ENCODE data around the gene ZNF280D. TPM values are rescaled to one million over a fixed set of nuclear protein-coding genes. Genes with fewer than 3 reads are reported as not detected.

Gene ZNF280D
- total and polyA plus RNA-seq, 2 of the 13 experiments (the other 11 are each of a cell fraction or from before 2014, with no cell fraction given), result 7.1 to 11.9 TPM

DNA sequence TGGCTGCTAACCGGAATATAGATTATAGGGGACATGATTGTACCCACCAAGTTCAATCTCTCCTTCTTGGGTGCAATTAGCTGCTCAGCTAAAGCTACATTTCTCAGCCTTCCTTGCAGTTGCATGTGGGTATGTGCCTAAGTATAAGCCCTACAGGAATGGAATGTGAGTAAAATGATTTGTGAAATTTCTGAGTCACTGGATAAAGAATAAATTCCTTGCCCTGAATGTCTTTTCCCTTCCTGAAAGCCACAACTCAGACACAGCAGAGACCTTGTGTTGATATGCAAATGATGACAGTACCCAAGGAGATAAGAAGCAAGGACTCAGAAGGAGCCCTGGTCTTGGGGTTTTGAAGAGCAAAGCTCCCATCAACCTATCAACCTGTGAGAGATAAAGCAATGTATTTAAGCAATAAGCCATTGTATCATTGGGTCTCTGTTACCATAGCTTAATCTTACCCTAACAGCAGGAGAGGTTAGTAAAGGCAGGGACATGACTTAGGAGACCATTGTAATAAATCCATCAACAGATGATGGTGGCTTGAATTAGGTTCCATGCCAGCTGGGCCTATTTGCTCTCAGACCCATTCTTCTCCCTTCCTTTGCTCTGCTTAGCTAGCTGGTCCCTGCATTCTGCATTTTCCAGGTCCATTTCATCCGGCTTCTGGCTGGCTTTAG is 25.6 kb upstream of the ZNF280D start:
- Histone ChIP-seq H3K9me3 (ENCODE audit: low read length) (no peaks in the 10 kb centered on the region), H3K9ac (ENCODE audit: insufficient read depth, low read depth, low read length) (no peak overlapping the region), H4K20me1 (ENCODE audit: insufficient read depth, low read length) (no peaks in the 10 kb centered on the region), H3K79me2 (ENCODE audit: insufficient read depth, low read length) (no peaks in the 10 kb centered on the region), H3K36me3 (replicated peaks in 1 of 2; ENCODE audit: control insufficient read depth in 1 of 2, insufficient read depth in 2 of 2, low read length in 2 of 2) (no peaks in the 10 kb centered on the region), H3K4me2 (ENCODE audit: low read depth, low read length) (no peak overlapping the region), H3K27ac (ENCODE audit: extremely low read length, insufficient read depth, low read length) (no peak overlapping the region), H2AFZ (ENCODE audit: low read length) (no peak overlapping the region), H3K4me3 (replicated peaks in 1 of 3; ENCODE audit: insufficient read depth in 1 of 3, low read depth in 2 of 3, low read length in 3 of 3) (no peak overlapping the region), H3K4me1 (ENCODE audit: insufficient read depth, low read length) (no peaks in the 10 kb centered on the region), H3K27me3 (ENCODE audit: control insufficient read depth in 1 of 2, insufficient read depth in 2 of 2, low read length in 2 of 2) (no peaks in the 10 kb centered on the region)
- in situ Hi-C loops (cut with HindIII; ENCODE audit: extremely low pct_ligation_motif_present, low pct_unique_long_range_greater_than_20kb), result no loop called here
- ChIA-PET CTCF (ENCODE audit: low intra/inter-chr PET ratio, low total read pairs) (no interaction called here), POLR2A (no interaction called here)
- BruUV-seq (replicated peaks), result no TSS peak
- no peak for ATAC-seq
- no peak for DNase-seq (ENCODE audit: low spot score)
- no peak for FAIRE-seq
- intact Hi-C loops (cut with micrococcal nuclease; ENCODE audit: unreplicated experiment), result no loop called here
- WGBS (ENCODE audit: low lambda C conversion rate), result 6% methylated on average over 2 of the region's 2 CpGs
- TF ChIP-seq ZNF101 (CRISPR knock-in tag; IDR thresholded peaks at IDR 0.05; ENCODE audit: borderline replicate concordance, low read depth) (no peak), POLR2A (IDR thresholded peaks at IDR 0.05; ENCODE audit: insufficient read depth in 1 of 2, low read depth in 2 of 2, low read length in 2 of 2) (no peak), BORCS8-MEF2B (CRISPR knock-in tag; IDR thresholded peaks at IDR 0.05) (no peak), GZF1 (CRISPR knock-in tag; IDR thresholded peaks at IDR 0.05) (no peak), KAT2B (IDR thresholded peaks at IDR 0.05; ENCODE audit: borderline replicate concordance, low read depth, low read length) (no peak), ZMYM4 (CRISPR knock-in tag; IDR thresholded peaks at IDR 0.05) (no peak), MEIS1 (CRISPR knock-in tag; IDR thresholded peaks at IDR 0.05; ENCODE audit: borderline replicate concordance) (no peak), FOXP1 (IDR thresholded peaks at IDR 0.05) (no peak), FOXP1 (CRISPR knock-in tag; IDR thresholded peaks at IDR 0.05) (no peak), U2AF2 (IDR thresholded peaks at IDR 0.05; ENCODE audit: low read depth, low read length) (no peak), ZNF510 (CRISPR knock-in tag; IDR thresholded peaks at IDR 0.05; ENCODE audit: low read depth) (no peak)
- TF ChIP-seq, protein P1, sequence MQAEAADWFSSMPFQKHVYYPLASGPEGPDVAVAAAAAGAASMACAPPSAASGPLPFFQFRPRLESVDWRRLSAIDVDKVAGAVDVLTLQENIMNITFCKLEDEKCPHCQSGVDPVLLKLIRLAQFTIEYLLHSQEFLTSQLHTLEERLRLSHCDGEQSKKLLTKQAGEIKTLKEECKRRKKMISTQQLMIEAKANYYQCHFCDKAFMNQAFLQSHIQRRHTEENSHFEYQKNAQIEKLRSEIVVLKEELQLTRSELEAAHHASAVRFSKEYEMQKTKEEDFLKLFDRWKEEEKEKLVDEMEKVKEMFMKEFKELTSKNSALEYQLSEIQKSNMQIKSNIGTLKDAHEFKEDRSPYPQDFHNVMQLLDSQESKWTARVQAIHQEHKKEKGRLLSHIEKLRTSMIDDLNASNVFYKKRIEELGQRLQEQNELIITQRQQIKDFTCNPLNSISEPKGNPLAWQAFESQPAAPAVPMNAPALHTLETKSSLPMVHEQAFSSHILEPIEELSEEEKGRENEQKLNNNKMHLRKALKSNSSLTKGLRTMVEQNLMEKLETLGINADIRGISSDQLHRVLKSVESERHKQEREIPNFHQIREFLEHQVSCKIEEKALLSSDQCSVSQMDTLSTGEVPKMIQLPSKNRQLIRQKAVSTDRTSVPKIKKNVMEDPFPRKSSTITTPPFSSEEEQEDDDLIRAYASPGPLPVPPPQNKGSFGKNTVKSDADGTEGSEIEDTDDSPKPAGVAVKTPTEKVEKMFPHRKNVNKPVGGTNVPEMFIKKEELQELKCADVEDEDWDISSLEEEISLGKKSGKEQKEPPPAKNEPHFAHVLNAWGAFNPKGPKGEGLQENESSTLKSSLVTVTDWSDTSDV (CRISPR knock-in tag; IDR thresholded peaks at IDR 0.05), result no peak
- TF ChIP-seq, protein P2, sequence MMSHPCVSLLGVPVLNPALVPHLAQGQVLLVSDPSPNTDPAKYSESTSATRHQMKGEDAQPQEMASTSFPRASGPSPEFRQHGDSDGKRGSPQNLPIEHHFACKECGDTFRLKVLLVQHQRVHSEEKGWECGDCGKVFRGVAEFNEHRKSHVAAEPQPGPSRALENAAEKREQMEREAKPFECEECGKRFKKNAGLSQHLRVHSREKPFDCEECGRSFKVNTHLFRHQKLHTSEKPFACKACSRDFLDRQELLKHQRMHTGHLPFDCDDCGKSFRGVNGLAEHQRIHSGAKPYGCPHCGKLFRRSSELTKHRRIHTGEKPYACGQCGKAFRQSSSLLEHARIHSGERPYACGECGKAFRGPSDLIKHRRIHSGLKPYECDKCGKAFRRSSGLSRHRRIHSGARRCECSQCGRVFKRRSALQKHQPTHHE (CRISPR knock-in tag; IDR thresholded peaks at IDR 0.05; ENCODE audit: borderline replicate concordance), result no peak
- TF ChIP-seq, protein P3, sequence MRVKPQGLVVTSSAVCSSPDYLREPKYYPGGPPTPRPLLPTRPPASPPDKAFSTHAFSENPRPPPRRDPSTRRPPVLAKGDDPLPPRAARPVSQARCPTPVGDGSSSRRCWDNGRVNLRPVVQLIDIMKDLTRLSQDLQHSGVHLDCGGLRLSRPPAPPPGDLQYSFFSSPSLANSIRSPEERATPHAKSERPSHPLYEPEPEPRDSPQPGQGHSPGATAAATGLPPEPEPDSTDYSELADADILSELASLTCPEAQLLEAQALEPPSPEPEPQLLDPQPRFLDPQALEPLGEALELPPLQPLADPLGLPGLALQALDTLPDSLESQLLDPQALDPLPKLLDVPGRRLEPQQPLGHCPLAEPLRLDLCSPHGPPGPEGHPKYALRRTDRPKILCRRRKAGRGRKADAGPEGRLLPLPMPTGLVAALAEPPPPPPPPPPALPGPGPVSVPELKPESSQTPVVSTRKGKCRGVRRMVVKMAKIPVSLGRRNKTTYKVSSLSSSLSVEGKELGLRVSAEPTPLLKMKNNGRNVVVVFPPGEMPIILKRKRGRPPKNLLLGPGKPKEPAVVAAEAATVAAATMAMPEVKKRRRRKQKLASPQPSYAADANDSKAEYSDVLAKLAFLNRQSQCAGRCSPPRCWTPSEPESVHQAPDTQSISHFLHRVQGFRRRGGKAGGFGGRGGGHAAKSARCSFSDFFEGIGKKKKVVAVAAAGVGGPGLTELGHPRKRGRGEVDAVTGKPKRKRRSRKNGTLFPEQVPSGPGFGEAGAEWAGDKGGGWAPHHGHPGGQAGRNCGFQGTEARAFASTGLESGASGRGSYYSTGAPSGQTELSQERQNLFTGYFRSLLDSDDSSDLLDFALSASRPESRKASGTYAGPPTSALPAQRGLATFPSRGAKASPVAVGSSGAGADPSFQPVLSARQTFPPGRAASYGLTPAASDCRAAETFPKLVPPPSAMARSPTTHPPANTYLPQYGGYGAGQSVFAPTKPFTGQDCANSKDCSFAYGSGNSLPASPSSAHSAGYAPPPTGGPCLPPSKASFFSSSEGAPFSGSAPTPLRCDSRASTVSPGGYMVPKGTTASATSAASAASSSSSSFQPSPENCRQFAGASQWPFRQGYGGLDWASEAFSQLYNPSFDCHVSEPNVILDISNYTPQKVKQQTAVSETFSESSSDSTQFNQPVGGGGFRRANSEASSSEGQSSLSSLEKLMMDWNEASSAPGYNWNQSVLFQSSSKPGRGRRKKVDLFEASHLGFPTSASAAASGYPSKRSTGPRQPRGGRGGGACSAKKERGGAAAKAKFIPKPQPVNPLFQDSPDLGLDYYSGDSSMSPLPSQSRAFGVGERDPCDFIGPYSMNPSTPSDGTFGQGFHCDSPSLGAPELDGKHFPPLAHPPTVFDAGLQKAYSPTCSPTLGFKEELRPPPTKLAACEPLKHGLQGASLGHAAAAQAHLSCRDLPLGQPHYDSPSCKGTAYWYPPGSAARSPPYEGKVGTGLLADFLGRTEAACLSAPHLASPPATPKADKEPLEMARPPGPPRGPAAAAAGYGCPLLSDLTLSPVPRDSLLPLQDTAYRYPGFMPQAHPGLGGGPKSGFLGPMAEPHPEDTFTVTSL (CRISPR knock-in tag; IDR thresholded peaks at IDR 0.05; ENCODE audit: borderline replicate concordance), result no peak
